Right cardiac atrium (tissue), 5 donors: ENCODE data around the gene RBFOX2. TPM values are rescaled to one million over a fixed set of nuclear protein-coding genes. Genes with fewer than 3 reads are reported as not detected.
A peak's percentile ranks its signal among the peaks of the same experiment; 100 is the strongest.

Source experiments
- ATAC-seq, 2 donors: fragments of 200-7000 bp; cut with Tn5 transposase; one replicate each; pipeline versions ENCODE4 v1.8.0 to v1.9.1; 2020; ENCODE audit warnings: moderate library complexity in 2 of 2, mild to moderate bottlenecking in 1 of 2
- DNase-seq, 3 donors: peaks; one replicate each; pipeline ENCODE4 v3.0.0-alpha.2; 2020
- H3K27ac ChIP-seq: one replicate; pipeline ENCODE4 v1.5.1; 2013; ENCODE audit warnings: mild to moderate bottlenecking, low read length, control low read depth, moderate library complexity
- H3K27me3 ChIP-seq: one replicate; pipeline ENCODE4 v1.6.1; 2013; ENCODE audit not compliant: control insufficient read depth, insufficient read depth
- H3K4me1 ChIP-seq: one replicate; pipeline ENCODE4 v1.6.1; 2013; ENCODE audit warnings: low read length; ENCODE audit not compliant: control insufficient read depth, insufficient read depth
- H3K4me3 ChIP-seq: one replicate; pipeline ENCODE4 v1.5.1; 2013; ENCODE audit warnings: low read length, control low read depth
- H3K9me3 ChIP-seq: one replicate; pipeline ENCODE4 v1.6.1; 2013; ENCODE audit warnings: low read length; ENCODE audit not compliant: control insufficient read depth
- WGBS: extraction: QIAGEN DNeasy Blood & Tissue Kit; methylation state at CpG from one replicate; pipeline ENCODE4 v1.1.7; 2013; 5-methylcytosine and 5-hydroxymethylcytosine counted together
- intact Hi-C, 4 donors: fragments of 100-400 bp; cut with DNase I; formaldehyde crosslinking; loops; one replicate each; pipeline versions ENCODE4 v1.11.0 to v1.14.0; 2022 to 2023
- polyA plus RNA-seq: library from polyadenylated mRNA; stranded (reverse); fragments of 200-250 nt; gene quantifications from one replicate; pipeline ENCODE4 v1.2.3, GENCODE V29; 2013
- total RNA-seq, 4 donors: library from RNA; stranded (reverse); fragmentation: NEBNext Ultra II Directional; extraction: Animal tissue kit (Norgen Biotek cat#: 25700); gene quantifications; one replicate each; pipeline ENCODE4 v1.2.1, GENCODE V29; 2021
- donor health status: healthy with polysubstance abuse.
- donor health status: DM: no; HTN: yes; CAD: no.
- donor health status: DM: no; HTN: no; CAD: no.
- donor health status: DM: no; HTN: yes; CAD: no; lungs with severe emphysema.
- donor health status: DM: yes; HTN: yes; CAD: no.

Gene RBFOX2
- total and polyA plus RNA-seq, 5 donors, result 36.7 to 89.8 (median 73.6) TPM

GRCh38 chr22:35914665-35915476, 113.8 kb downstream of the RBFOX2 start:
- intact Hi-C loops, result loop anchor here (2.0 to 10.0 kb wide), 7 partner anchors 22 to 280 kb away; no protein-coding TSS in a partner anchor
- peak; percentile 36 to 61 (median 57) for DNase-seq
- 2% methylated on average over 9 of the region's 9 CpGs for WGBS
- peak overlapping the region; percentile 52 for H3K4me3 ChIP-seq
- ATAC-seq, result peak; percentile 91 to 94
- peak overlapping the region; percentile 98 for H3K27ac ChIP-seq
- H3K4me1 ChIP-seq, result peaks cover 7% of the 10 kb centered on the region
- no peaks in the 10 kb centered on the region for H3K9me3 ChIP-seq
- H3K27me3 ChIP-seq, result no peaks in the 10 kb centered on the region

GRCh38 chr22:35914357-35914664, 114.3 kb downstream of the RBFOX2 start:
- ATAC-seq (no peak), DNase-seq (no peak)
- WGBS, result 22% methylated on average over 2 of the region's 2 CpGs
- peak overlapping the region; percentile 52 for H3K4me3 ChIP-seq
- peak overlapping the region; percentile 76 for H3K27ac ChIP-seq
- intact Hi-C loops, result loop anchor here (2.0 to 10.0 kb wide), 6 partner anchors 22 to 280 kb away; no protein-coding TSS in a partner anchor
- peaks cover 7% of the 10 kb centered on the region for H3K4me1 ChIP-seq
- H3K27me3 ChIP-seq, result no peaks in the 10 kb centered on the region
- H3K9me3 ChIP-seq, result no peaks in the 10 kb centered on the region

- DNase-seq (no peak), ATAC-seq (peak in 1 of 2 donors; percentile 13)
- H3K4me1 ChIP-seq, result peaks cover 8% of the 10 kb centered on the region
- no peaks in the 10 kb centered on the region for H3K27me3 ChIP-seq
- WGBS, result 52% methylated on average over 1 of the region's 1 CpG
- no peaks in the 10 kb centered on the region for H3K9me3 ChIP-seq
- intact Hi-C loops, result loop anchor here (2.0 to 10.0 kb wide), 6 partner anchors 21 to 279 kb away; no protein-coding TSS in a partner anchor
- peak overlapping the region; percentile 85 for H3K27ac ChIP-seq
- peak overlapping the region; percentile 52 for H3K4me3 ChIP-seq
These were observed 114.7 kb downstream of the RBFOX2 start for GRCh38 chr22:35913925-35914324.

- DNase-seq (no peak), ATAC-seq (no peak)
- H3K4me1 ChIP-seq, result peaks cover 4% of the 10 kb centered on the region
- H3K27ac ChIP-seq, result no peak overlapping the region
- H3K9me3 ChIP-seq, result no peaks in the 10 kb centered on the region
- no peak overlapping the region for H3K4me3 ChIP-seq
- 62% methylated on average over 1 of the region's 1 CpG for WGBS
- no peaks in the 10 kb centered on the region for H3K27me3 ChIP-seq
- intact Hi-C loops, result loop anchor here (5.0 to 10.0 kb wide), 5 partner anchors 68 to 278 kb away; no protein-coding TSS in a partner anchor
These were observed 116.0 kb downstream of the RBFOX2 start for GRCh38 chr22:35912658-35913057.

GRCh38 chr22:35911877-35912276, 116.7 kb downstream of the RBFOX2 start:
- intact Hi-C loops, result loop anchor here (5.0 to 10.0 kb wide), 5 partner anchors 67 to 277 kb away; no protein-coding TSS in a partner anchor
- no peak for ATAC-seq
- WGBS, result 75% methylated on average over 2 of the region's 2 CpGs
- no peak for DNase-seq
- Histone ChIP-seq H3K4me1 (peaks cover 4% of the 10 kb centered on the region), H3K27ac (no peak overlapping the region), H3K4me3 (no peak overlapping the region), H3K9me3 (no peaks in the 10 kb centered on the region), H3K27me3 (no peaks in the 10 kb centered on the region)

GRCh38 chr22:35910926-35911325, 117.7 kb downstream of the RBFOX2 start:
- Histone ChIP-seq H3K9me3 (no peaks in the 10 kb centered on the region), H3K27ac (no peak overlapping the region), H3K4me1 (peaks cover 4% of the 10 kb centered on the region), H3K27me3 (no peaks in the 10 kb centered on the region), H3K4me3 (no peak overlapping the region)
- DNase-seq (no peak), ATAC-seq (no peak)
- 24% methylated on average over 2 of the region's 2 CpGs for WGBS
- intact Hi-C loops, result loop anchor here (5.0 to 10.0 kb wide), 5 partner anchors 66 to 276 kb away; no protein-coding TSS in a partner anchor

- Histone ChIP-seq H3K9me3 (no peaks in the 10 kb centered on the region), H3K27me3 (no peaks in the 10 kb centered on the region), H3K4me1 (peaks cover 4% of the 10 kb centered on the region), H3K4me3 (no peak overlapping the region), H3K27ac (no peak overlapping the region)
- intact Hi-C loops, result loop anchor here (5.0 to 10.0 kb wide), 5 partner anchors 65 to 275 kb away; no protein-coding TSS in a partner anchor
- DNase-seq (no peak), ATAC-seq (peak in 1 of 2 donors; percentile 34)
- WGBS, result 45% methylated on average over 4 of the region's 4 CpGs
These were observed 118.4 kb downstream of the RBFOX2 start for GRCh38 chr22:35910003-35910769.

- intact Hi-C loops, result no loop called here
- Histone ChIP-seq H3K4me1 (peaks cover 6% of the 10 kb centered on the region), H3K9me3 (no peaks in the 10 kb centered on the region), H3K27me3 (no peaks in the 10 kb centered on the region), H3K27ac (no peak overlapping the region), H3K4me3 (no peak overlapping the region)
- no peak for ATAC-seq
- WGBS, result 88% methylated on average over 1 of the region's 1 CpG
- no peak for DNase-seq
These were observed 122.7 kb downstream of the RBFOX2 start for GRCh38 chr22:35905894-35906293.

GRCh38 chr22:35904752-35905151, 123.9 kb downstream of the RBFOX2 start:
- Histone ChIP-seq H3K27ac (peak overlapping the region; percentile 17), H3K27me3 (no peaks in the 10 kb centered on the region), H3K4me3 (no peak overlapping the region), H3K4me1 (peaks cover 11% of the 10 kb centered on the region), H3K9me3 (no peaks in the 10 kb centered on the region)
- intact Hi-C loops, result no loop called here
- DNase-seq (no peak), ATAC-seq (no peak)
- WGBS, result 62% methylated on average over 6 of the region's 6 CpGs

- DNase-seq (no peak), ATAC-seq (peak; percentile 50 to 53)
- H3K27ac ChIP-seq, result no peak overlapping the region
- no peak overlapping the region for H3K4me3 ChIP-seq
- no peaks in the 10 kb centered on the region for H3K9me3 ChIP-seq
- intact Hi-C loops, result no loop called here
- H3K4me1 ChIP-seq, result peaks cover 11% of the 10 kb centered on the region
- no peaks in the 10 kb centered on the region for H3K27me3 ChIP-seq
- 39% methylated on average over 2 of the region's 2 CpGs for WGBS
These were observed 124.3 kb downstream of the RBFOX2 start for GRCh38 chr22:35904336-35904692.
